Gastrocnemius medialis (tissue), 4 donors: Measurements from ENCODE around the gene NABP1.

Experiments used
- CTCF ChIP-seq, 5 experiments: fragments of 450-650 bp in 3 of 5; fragments of 200-600 bp in 2 of 5; sonication (generic) in 2 of 5; IDR thresholded peaks in 4 of 5; conservative IDR thresholded peaks in 1 of 5; 1 replicate in 4 of 5; 2 replicates in 1 of 5; pipeline ENCODE4 v1.5.1; 2016 to 2019; ENCODE audit warnings: antibody characterized with exemption in 5 of 5, mild to moderate bottlenecking in 3 of 5, moderate library complexity in 3 of 5
- POLR2A ChIP-seq, 2 donors: fragments of 450-650 bp; IDR thresholded peaks; one replicate each; pipeline ENCODE4 v1.6.1; 2017; ENCODE audit warnings: antibody characterized with exemption in 2 of 2, mild to moderate bottlenecking in 2 of 2, moderate library complexity in 2 of 2

GRCh38 chr2:191696966-191697365, 19.0 kb downstream of the NABP1 start:
- no peak for TF ChIP-seq POLR2A (IDR thresholded peaks at IDR 0.05)
- no peak for TF ChIP-seq CTCF (IDR thresholded peaks at IDR 0.05 in 4 of 5, conservative IDR thresholded peaks at IDR 0.05 in 1 of 5)
